HG02571 (cell line): ENCODE measurements around the gene CDC25B.
A peak's percentile ranks its signal among the peaks of the same experiment; 100 is the strongest.
"Not testable (repeated sequence)": the region's sequence is repeated elsewhere in the genome, so short reads cannot be mapped to it uniquely, and the experiment has no call there.

Experiments
- ATAC-seq: cut with Tn5 transposase; IDR thresholded peaks from one replicate; pipeline ENCODE4 v1.9.1; 2021; ENCODE audit warnings: mild to moderate bottlenecking, moderate library complexity; ENCODE audit not compliant: unreplicated experiment

The CDC25B gene

GRCh38 chr20:3784216-3784853, 11.8 kb upstream of the CDC25B start:
- no peak for ATAC-seq

- no peak for ATAC-seq
These were observed 11.3 kb upstream of the CDC25B start for GRCh38 chr20:3784863-3785239.

- no peak for ATAC-seq
These were observed 10.6 kb upstream of the CDC25B start for GRCh38 chr20:3785240-3786125.

GRCh38 chr20:3786126-3786484, 10.0 kb upstream of the CDC25B start:
- peak; percentile 16 for ATAC-seq

- peak; percentile 81 for ATAC-seq
These were observed 9.3 kb upstream of the CDC25B start, which contains the start of gene CENPB for GRCh38 chr20:3786665-3787323. Gene CENPB (minus strand): TSS chr20:3786740. CDS start chr20:3786483, 257 bp downstream.

- no peak for ATAC-seq
These were observed 8.6 kb upstream of the CDC25B start for GRCh38 chr20:3787324-3788014.

GRCh38 chr20:3788685-3789155, 7.4 kb upstream of the CDC25B start:
- ATAC-seq, result no peak

- not testable (repeated sequence) for ATAC-seq
These were observed 6.9 kb upstream of the CDC25B start for GRCh38 chr20:3789201-3789600.

- not testable (repeated sequence) for ATAC-seq
These were observed 1.9 kb upstream of the CDC25B start for GRCh38 chr20:3794168-3794567.

- ATAC-seq, result no peak
These were observed 1.2 kb upstream of the CDC25B start for GRCh38 chr20:3794701-3795420.

- no peak for ATAC-seq
These were observed 541 bp downstream of the CDC25B start for GRCh38 chr20:3796477-3797225.

GRCh38 chr20:3797226-3797545, 1.1 kb downstream of the CDC25B start:
- ATAC-seq, result no peak

GRCh38 chr20:3797592-3798372, 1.7 kb downstream of the CDC25B start:
- no peak for ATAC-seq

- no peak for ATAC-seq
These were observed 2.3 kb downstream of the CDC25B start for GRCh38 chr20:3798373-3798768.

GRCh38 chr20:3798908-3799248, 2.8 kb downstream of the CDC25B start:
- no peak for ATAC-seq

GRCh38 chr20:3800256-3800877, 4.3 kb downstream of the CDC25B start:
- ATAC-seq, result no peak

- ATAC-seq, result no peak
These were observed 4.8 kb downstream of the CDC25B start for GRCh38 chr20:3800878-3801260.

- ATAC-seq, result no peak
These were observed 5.2 kb downstream of the CDC25B start for GRCh38 chr20:3801299-3801698.

- no peak for ATAC-seq
These were observed 5.7 kb downstream of the CDC25B start for GRCh38 chr20:3801846-3802245.
